Activated naive CD8-positive, alpha-beta T cell treated with anti-CD3 and anti-CD28 coated beads, Interleukin-2, amount 50 U/mL, for 24 hours (primary cell): Measurements from ENCODE around the gene AGMO.
"Not testable (repeated sequence)": the region's sequence is repeated elsewhere in the genome, so short reads cannot be mapped to it uniquely, and the experiment has no call there.

Source experiments
- ATAC-seq: fragments of 150-1000 bp; cut with Tn5 transposase; one replicate; pipeline ENCODE4 v1.10.0; 2021
- DNase-seq: peaks from one replicate; pipeline ENCODE4 v3.0.0; 2021
- H3K27ac Mint-ChIP-seq: one replicate; pipeline ENCODE4 v1.8.0; 2021; ENCODE audit warnings: mild to moderate bottlenecking, mixed read lengths
- H3K27me3 Mint-ChIP-seq: one replicate; pipeline ENCODE4 v1.8.0; 2021; ENCODE audit warnings: mixed read lengths
- H3K36me3 Mint-ChIP-seq: one replicate; pipeline ENCODE4 v1.8.0; 2021; ENCODE audit warnings: low read depth, mixed read lengths
- H3K4me1 Mint-ChIP-seq: one replicate; pipeline ENCODE4 v1.8.0; 2021; ENCODE audit warnings: mixed read lengths
- H3K4me3 Mint-ChIP-seq: one replicate; pipeline ENCODE4 v1.8.0; 2021; ENCODE audit warnings: mild to moderate bottlenecking, moderate library complexity, mixed read lengths
- H3K9me3 Mint-ChIP-seq: one replicate; pipeline ENCODE4 v1.8.0; 2021; ENCODE audit warnings: mixed read lengths

AGMO gene

DNA sequence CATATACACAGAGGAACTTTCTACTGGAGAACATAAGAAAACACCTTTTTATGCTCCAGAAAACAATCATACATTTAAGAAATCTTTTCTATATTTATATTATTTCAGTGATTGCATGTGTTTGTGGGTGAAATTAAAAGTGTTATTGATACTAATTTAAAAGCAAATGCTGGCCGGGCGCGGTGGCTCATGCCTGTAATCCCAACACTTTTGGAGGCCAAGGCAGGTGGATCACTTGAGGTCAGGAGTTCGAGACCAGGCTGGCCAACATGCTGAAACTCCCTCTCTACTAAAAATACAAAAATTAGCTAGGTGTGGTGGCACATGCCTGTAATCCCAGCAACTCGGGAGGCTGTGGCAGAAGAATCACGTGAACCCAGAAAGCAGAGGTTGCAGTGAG lies 260.8 kb downstream of the AGMO start:
- not testable (repeated sequence) for H3K4me1 Mint-ChIP-seq

DNA sequence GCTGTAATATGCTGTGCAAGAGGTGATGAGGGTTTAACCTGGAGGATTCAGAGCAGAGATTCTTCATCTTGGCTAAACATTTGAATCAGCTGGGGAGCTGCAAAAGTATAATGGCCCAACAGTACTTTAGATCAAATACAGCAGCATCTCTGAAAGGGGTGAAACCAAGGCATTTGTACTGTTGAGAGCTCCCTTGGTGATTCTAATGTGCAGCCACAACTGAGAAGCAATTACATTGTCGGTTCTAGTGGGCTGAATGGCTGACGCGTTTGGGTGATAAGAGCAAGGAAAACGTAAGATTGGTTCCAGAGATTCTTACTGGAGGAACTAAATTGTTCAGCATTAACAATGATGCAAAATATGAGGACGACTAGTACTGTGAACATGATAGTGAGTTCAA lies 269.7 kb downstream of the AGMO start:
- DNase-seq (no peak), ATAC-seq (no peak)
- no peaks in the 10 kb centered on the region for H3K9me3 Mint-ChIP-seq
- H3K27me3 Mint-ChIP-seq, result no peaks in the 10 kb centered on the region
- no peaks in the 10 kb centered on the region for H3K36me3 Mint-ChIP-seq
- no peak overlapping the region for H3K27ac Mint-ChIP-seq
- no peaks in the 10 kb centered on the region for H3K4me1 Mint-ChIP-seq
- H3K4me3 Mint-ChIP-seq, result no peak overlapping the region

More for the DNA sequence above, 260.8 kb downstream of the AGMO start:
- not testable (repeated sequence) for H3K4me3 Mint-ChIP-seq, H3K36me3 Mint-ChIP-seq, H3K27me3 Mint-ChIP-seq, DNase-seq, H3K9me3 Mint-ChIP-seq, ATAC-seq, H3K27ac Mint-ChIP-seq

DNA sequence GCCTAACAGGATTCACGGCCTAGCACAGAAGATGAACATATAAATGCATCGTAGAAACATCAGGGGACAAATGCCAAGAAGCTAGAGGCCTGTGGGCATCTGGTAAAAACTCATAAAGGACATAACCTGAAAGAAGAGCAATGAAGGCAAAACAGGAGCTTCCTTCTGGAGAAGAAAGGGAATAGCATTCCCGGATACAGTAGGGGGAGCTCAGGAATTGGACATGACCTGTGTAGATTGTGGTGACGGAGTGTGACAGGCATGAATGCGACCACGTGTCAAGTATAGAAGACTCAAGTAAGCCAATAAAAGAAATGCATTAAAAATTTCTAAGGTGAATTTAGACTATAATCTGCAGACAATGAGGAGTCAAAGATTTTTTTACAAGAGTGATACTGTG lies 270.1 kb downstream of the AGMO start:
- H3K27me3 Mint-ChIP-seq, result no peaks in the 10 kb centered on the region
- H3K4me1 Mint-ChIP-seq, result no peaks in the 10 kb centered on the region
- H3K36me3 Mint-ChIP-seq, result no peaks in the 10 kb centered on the region
- no peak overlapping the region for H3K27ac Mint-ChIP-seq
- peaks cover 3% of the 10 kb centered on the region for H3K9me3 Mint-ChIP-seq
- no peak for ATAC-seq
- no peak for DNase-seq
- H3K4me3 Mint-ChIP-seq, result no peak overlapping the region

DNA sequence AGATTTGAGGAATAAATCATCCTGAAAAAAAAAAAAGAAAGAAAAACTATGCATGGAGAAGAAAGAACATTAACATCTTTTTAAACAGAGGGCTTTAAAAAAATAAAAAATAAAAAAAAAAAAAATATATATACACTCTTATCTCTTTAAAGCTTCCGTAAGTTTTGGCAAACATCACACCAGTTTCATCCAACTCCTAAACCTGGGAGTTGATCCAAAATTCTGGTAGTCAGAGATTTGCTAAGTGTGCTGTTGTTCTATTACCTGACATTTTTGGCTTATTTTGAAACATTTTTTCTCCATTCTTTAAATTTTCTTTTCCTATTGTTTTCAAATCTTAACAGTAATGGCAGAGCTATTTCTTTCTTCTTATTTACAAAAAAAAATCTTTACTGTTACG lies 273.1 kb downstream of the AGMO start:
- H3K27me3 Mint-ChIP-seq, result no peaks in the 10 kb centered on the region
- peaks cover 17% of the 10 kb centered on the region for H3K9me3 Mint-ChIP-seq
- no peaks in the 10 kb centered on the region for H3K36me3 Mint-ChIP-seq
- H3K4me1 Mint-ChIP-seq, result no peaks in the 10 kb centered on the region
- H3K27ac Mint-ChIP-seq, result no peak overlapping the region
- ATAC-seq, result no peak
- no peak overlapping the region for H3K4me3 Mint-ChIP-seq
- DNase-seq, result no peak

DNA sequence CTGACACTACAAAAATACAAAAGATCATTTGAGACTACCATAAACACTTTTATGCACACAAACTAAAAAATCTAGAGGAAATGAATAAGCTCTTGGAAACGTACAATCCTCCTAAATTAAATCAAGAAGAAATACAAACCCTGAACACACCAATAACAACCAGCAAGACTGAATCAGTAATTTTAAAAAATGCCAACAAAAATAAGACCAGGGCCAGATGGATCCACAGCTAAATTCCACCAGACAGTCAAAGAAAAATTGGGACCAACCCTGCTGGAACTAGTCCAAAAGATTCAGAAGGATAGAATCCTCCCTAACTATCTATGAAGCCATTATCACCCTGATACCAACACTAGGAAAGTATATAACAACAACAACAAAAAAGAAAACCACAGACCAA lies 277.4 kb downstream of the AGMO start:
- H3K27ac Mint-ChIP-seq, result no peak overlapping the region
- H3K4me1 Mint-ChIP-seq, result no peaks in the 10 kb centered on the region
- peaks cover 38% of the 10 kb centered on the region for H3K9me3 Mint-ChIP-seq
- H3K27me3 Mint-ChIP-seq, result no peaks in the 10 kb centered on the region
- DNase-seq, result no peak
- no peak for ATAC-seq
- no peaks in the 10 kb centered on the region for H3K36me3 Mint-ChIP-seq
- no peak overlapping the region for H3K4me3 Mint-ChIP-seq

DNA sequence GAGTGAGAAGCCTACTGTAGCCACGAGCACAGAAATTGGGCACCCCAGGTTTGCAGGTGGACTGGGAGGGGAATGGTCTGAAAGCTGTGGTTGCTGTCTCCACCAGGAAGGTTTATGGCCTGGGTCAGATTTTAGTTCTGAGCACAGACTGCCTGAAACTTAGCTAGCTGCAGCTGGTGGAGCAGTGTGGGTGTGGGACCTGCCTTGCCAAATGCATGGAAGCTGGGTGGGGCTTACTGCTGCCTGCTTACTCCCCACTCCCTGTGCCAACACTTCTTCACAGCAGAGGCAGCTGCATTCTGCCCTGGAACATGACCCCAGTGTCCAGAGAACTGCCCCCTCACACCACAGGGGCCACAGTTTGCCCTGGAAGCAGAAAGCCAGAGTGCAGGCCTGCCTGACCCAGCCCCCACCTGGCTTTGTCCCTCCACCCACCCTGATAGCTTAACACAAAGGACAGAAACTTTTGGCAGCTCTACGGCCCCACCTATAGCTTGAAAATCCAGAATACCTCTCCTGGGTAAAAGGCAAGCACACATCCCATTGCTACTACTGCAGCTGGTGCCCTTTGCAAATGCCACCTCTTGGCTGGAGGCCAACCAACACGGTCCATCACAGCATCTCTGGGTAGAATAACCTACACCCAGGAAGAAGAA lies 281.6 kb downstream of the AGMO start:
- DNase-seq (no peak), ATAC-seq (no peak)
- Mint-ChIP-seq H3K9me3 (peaks cover 34% of the 10 kb centered on the region), H3K4me1 (no peaks in the 10 kb centered on the region), H3K27ac (no peak overlapping the region), H3K27me3 (no peaks in the 10 kb centered on the region), H3K36me3 (no peaks in the 10 kb centered on the region), H3K4me3 (no peak overlapping the region)

DNA sequence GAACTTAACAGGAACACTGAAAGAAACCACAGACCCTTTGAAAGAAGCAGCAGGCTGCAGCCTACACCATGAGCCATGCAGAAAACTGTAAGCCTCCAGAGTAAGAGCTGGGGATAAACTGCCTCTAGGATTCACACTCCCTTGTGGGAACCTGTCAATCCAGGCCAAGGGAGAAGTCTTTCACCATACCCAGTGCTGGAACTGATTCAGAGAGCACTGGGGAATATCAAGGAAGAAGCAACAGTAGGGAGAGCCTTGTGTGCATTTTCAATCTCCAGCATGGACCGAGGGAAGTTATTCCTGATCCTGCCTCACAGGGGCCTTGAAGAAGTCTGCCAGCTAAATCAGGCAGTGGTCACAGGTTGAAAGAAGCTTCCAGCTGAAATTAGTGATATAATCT lies 282.2 kb downstream of the AGMO start:
- ATAC-seq (no peak), DNase-seq (no peak)
- Mint-ChIP-seq H3K36me3 (no peaks in the 10 kb centered on the region), H3K4me3 (no peak overlapping the region), H3K27ac (no peak overlapping the region), H3K9me3 (peaks cover 39% of the 10 kb centered on the region), H3K4me1 (no peaks in the 10 kb centered on the region), H3K27me3 (no peaks in the 10 kb centered on the region)

DNA sequence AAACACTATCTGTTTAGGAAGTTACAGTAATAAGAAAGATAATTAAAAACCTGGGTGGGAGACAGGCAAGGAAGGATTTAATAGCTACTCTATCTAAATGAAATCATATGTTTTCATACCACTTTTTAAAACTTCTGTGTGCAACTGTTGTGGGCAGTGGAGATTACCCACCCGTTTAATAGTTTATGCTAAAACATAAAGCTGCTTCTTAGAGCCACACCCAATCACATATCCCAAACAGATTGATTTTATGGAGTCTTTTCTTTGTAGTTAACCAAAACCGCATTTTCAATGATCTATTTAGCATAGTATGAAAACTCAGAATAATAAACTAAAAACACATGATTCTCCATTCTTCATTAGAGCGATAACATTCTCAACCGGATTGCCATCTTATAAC lies 304.1 kb downstream of the AGMO start:
- DNase-seq (no peak), ATAC-seq (no peak)
- Mint-ChIP-seq H3K4me1 (no peaks in the 10 kb centered on the region), H3K27me3 (no peaks in the 10 kb centered on the region), H3K36me3 (no peaks in the 10 kb centered on the region), H3K27ac (no peak overlapping the region), H3K9me3 (peaks cover 18% of the 10 kb centered on the region), H3K4me3 (no peak overlapping the region)

DNA sequence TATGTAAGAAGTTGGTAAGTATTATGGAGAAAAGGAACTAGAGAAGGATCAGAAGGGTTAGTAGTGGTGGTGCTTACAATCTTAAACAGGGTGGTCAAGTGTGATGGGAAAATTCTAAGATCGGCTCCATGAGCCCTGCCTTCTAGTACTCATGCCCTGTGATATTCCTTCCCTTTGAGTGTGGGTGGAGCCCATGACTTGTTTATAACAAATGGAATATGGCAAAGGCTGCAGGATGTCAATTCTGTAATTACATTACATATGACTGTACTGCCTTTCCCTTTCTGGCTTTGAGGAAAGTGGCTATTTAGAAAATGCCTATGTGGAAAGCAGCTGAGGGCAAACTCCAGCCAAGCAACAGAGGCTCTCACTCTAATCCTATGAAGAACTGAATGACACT lies 309.6 kb downstream of the AGMO start:
- H3K9me3 Mint-ChIP-seq, result peaks cover 13% of the 10 kb centered on the region
- no peaks in the 10 kb centered on the region for H3K36me3 Mint-ChIP-seq
- no peak overlapping the region for H3K4me3 Mint-ChIP-seq
- DNase-seq (no peak), ATAC-seq (no peak)
- no peaks in the 10 kb centered on the region for H3K27me3 Mint-ChIP-seq
- no peak overlapping the region for H3K27ac Mint-ChIP-seq
- H3K4me1 Mint-ChIP-seq, result no peaks in the 10 kb centered on the region

DNA sequence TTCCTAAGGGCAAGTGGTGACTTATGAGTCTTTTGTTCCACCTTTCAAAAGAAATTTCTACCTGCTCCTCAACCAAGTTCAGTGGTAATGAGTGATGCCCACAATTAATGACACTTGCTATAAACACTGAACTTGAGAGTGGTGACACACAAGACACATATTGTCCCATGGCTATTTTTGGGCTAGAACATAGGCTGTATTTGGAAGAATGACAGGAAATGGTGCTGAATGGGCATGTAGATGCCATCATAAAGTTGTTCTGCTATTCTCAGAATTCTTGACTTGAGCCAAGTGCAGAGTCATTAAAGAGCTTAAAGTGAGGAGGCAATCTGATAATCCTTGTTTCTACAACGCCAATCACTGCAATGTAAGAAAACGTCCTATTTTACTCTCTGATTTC lies 313.3 kb downstream of the AGMO start:
- no peaks in the 10 kb centered on the region for H3K27me3 Mint-ChIP-seq
- H3K36me3 Mint-ChIP-seq, result no peaks in the 10 kb centered on the region
- peaks cover 7% of the 10 kb centered on the region for H3K9me3 Mint-ChIP-seq
- DNase-seq (no peak), ATAC-seq (no peak)
- no peaks in the 10 kb centered on the region for H3K4me1 Mint-ChIP-seq
- H3K4me3 Mint-ChIP-seq, result no peak overlapping the region
- H3K27ac Mint-ChIP-seq, result no peak overlapping the region

DNA sequence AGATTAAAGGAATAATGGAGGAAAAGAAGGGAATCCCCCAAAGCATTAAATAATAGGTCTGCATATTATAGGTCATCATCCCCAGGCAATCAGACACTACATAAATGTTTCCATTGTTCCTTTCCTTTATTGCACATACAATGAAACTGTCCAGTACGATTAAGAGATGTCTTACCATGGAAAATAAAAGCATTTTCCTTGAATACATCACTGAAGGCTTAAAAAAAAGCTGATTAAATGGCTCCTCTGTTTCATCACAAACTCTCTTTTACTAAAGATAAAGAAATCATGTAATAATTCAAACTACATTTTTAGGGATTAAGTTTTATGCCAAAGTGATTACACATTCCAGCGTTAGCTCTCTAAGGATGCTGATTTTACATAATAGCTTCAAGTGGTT lies 316.0 kb downstream of the AGMO start:
- Mint-ChIP-seq H3K4me1 (no peaks in the 10 kb centered on the region), H3K36me3 (no peaks in the 10 kb centered on the region), H3K4me3 (no peak overlapping the region), H3K27me3 (no peaks in the 10 kb centered on the region), H3K9me3 (peaks cover 7% of the 10 kb centered on the region), H3K27ac (no peak overlapping the region)
- ATAC-seq, result no peak
- no peak for DNase-seq

DNA sequence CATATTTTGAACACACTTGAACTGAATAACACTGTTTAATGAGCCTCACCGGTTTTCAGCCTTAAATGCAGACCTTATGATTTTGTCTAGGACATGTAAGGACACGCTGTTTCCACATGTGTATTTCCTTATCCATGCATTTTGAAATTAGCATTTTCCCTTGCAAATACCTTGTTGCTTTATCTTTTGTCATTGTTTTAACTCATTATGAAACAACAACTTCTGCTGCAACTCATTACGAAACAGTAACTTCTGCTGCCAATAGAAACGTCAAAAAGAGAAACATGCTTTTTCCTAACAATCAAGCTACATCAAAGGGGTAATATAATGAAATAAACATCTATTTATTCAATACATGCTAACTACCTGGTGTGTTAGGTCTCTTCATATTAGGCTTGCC lies 322.0 kb downstream of the AGMO start:
- Mint-ChIP-seq H3K4me1 (no peaks in the 10 kb centered on the region), H3K27me3 (no peaks in the 10 kb centered on the region), H3K9me3 (peaks cover 2% of the 10 kb centered on the region), H3K27ac (no peak overlapping the region), H3K36me3 (no peaks in the 10 kb centered on the region), H3K4me3 (no peak overlapping the region)
- no peak for DNase-seq
- no peak for ATAC-seq

DNA sequence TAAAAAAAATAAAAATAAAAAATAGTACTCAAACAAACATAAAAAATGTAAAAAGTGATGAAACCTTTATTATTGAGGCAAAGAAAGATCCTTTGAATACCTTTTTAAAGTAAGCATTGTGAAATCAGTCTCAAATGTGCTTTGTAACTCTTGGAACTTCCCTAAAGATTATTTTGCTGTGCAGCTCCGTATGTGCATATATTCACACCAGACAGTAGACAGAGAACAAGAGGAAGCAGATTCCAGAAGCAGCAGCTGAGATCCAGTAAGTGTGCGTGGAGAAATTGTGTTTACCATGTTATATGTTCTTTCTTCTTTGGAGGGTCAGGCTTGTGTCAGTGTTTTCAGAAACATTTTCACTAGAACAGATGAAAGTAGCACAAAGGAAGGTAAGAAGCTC lies 324.9 kb downstream of the AGMO start:
- H3K27me3 Mint-ChIP-seq, result no peaks in the 10 kb centered on the region
- H3K9me3 Mint-ChIP-seq, result peaks cover 20% of the 10 kb centered on the region
- no peak overlapping the region for H3K27ac Mint-ChIP-seq
- DNase-seq, result no peak
- H3K4me1 Mint-ChIP-seq, result no peaks in the 10 kb centered on the region
- no peaks in the 10 kb centered on the region for H3K36me3 Mint-ChIP-seq
- ATAC-seq, result no peak
- no peak overlapping the region for H3K4me3 Mint-ChIP-seq

DNA sequence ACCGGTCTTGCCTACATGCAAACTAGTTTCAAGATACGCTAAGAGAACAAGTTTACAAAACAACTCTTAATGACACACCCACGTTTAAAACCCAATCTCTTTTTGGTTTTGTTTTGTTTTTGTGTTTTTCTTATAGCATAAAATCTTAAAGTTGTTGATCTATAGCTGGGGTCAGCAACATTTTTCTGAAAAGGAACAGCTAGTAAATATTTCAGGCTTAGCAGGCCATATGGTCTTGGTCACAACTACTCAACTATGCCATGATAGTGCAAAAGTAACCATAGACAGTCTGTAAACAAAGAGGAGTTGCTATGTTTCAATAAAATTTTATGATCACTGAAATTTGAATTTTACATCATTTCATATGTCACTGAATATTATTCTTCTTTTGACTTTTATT lies 327.4 kb downstream of the AGMO start:
- Mint-ChIP-seq H3K27me3 (no peaks in the 10 kb centered on the region), H3K27ac (no peak overlapping the region), H3K4me3 (no peak overlapping the region), H3K4me1 (no peaks in the 10 kb centered on the region), H3K36me3 (no peaks in the 10 kb centered on the region), H3K9me3 (peaks cover 31% of the 10 kb centered on the region)
- DNase-seq, result no peak
- no peak for ATAC-seq

DNA sequence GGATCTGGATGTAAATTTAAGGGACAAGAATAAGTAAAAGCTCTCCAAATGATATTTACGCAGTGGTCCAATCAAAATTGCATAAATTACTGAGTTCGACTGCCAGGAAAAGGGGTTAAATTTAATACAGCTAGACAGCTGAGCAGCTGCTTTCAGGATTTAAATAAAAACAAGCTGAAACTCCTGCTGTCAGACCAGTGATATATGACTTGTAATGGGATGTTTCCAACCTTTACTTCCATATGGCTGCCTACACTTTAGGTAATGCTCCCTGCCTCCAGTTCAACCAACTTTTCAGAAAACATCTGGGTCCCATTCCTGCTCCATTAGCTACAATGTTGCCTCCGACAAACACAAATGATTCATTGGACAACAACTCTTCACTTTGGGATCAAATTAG lies 333.0 kb downstream of the AGMO start:
- Mint-ChIP-seq H3K9me3 (peaks cover 40% of the 10 kb centered on the region), H3K4me3 (no peak overlapping the region), H3K4me1 (no peaks in the 10 kb centered on the region), H3K27me3 (no peaks in the 10 kb centered on the region), H3K27ac (no peak overlapping the region), H3K36me3 (no peaks in the 10 kb centered on the region)
- DNase-seq, result no peak
- ATAC-seq, result no peak

DNA sequence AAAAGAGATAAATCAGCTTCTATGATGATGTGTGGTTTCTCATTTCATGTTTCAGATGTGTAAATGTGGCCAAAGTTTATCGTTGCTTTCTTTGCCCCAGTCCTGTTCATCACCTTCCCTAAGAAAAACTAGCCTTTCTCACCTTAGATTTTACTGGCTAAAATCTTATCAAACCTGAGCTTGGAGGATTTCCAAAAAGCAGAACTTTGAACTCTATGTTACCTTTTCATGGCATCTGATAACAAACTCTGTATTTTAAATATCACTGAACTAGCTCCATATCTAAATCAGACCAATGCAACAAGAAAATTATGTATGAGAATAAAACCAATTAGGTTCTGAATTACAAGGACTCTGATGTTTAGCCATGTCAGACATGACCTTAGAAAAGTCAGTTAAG lies 335.8 kb downstream of the AGMO start:
- Mint-ChIP-seq H3K27ac (no peak overlapping the region), H3K36me3 (no peaks in the 10 kb centered on the region), H3K27me3 (no peaks in the 10 kb centered on the region), H3K9me3 (peaks cover 17% of the 10 kb centered on the region), H3K4me1 (no peaks in the 10 kb centered on the region), H3K4me3 (no peak overlapping the region)
- ATAC-seq (no peak), DNase-seq (no peak)
